ENCODE data around the gene INPP5J.

GRCh38 chr22:31124290-31124689, 1.5 kb downstream of the INPP5J start:
- TF ChIP-seq POLR2A (IDR thresholded peaks at IDR 0.05) (no peak), CTCF (IDR thresholded peaks at IDR 0.05) (no peak)
